CD14-positive monocyte (primary cell): ENCODE measurements around the gene SMPD3. TPM values are rescaled to one million over a fixed set of nuclear protein-coding genes. Genes with fewer than 3 reads are reported as not detected.
A peak's percentile ranks its signal among the peaks of the same experiment; 100 is the strongest.

Source experiments
- DNase-seq, 3 donors: peaks; one replicate each; pipeline ENCODE4 v3.0.0-alpha.2; 2011 to 2022
- H2AFZ ChIP-seq: 2 replicates; pipeline ENCODE4 v1.6.0; 2012; ENCODE audit warnings: mild to moderate bottlenecking, low read depth, low read length, inconsistent platforms; ENCODE audit not compliant: insufficient read depth, poor library complexity, severe bottlenecking
- H3K27ac ChIP-seq, 2 donors: 1 replicate in 1 of 2; 2 replicates in 1 of 2; pipeline ENCODE4 v1.5.1; 2012 to 2013; ENCODE audit warnings: low read length in 2 of 2, control low read depth in 1 of 2, inconsistent platforms in 1 of 2, low read depth in 1 of 2, mild to moderate bottlenecking in 1 of 2
- H3K27me3 ChIP-seq, 2 donors: one replicate each; pipeline versions ENCODE4 v1.6.0 to v1.6.1; 2011 to 2013; ENCODE audit warnings: low read length in 2 of 2; ENCODE audit not compliant: control insufficient read depth in 2 of 2, insufficient read depth in 2 of 2
- H3K36me3 ChIP-seq, 2 donors: replicated peaks in 1 of 2; 1 replicate in 1 of 2; 2 replicates in 1 of 2; pipeline versions ENCODE4 v1.5.1 to v1.6.1; 2012 to 2013; ENCODE audit warnings: low read length in 2 of 2, control low read depth in 1 of 2, inconsistent platforms in 1 of 2, mild to moderate bottlenecking in 1 of 2; ENCODE audit not compliant: insufficient read depth in 2 of 2, control insufficient read depth in 1 of 2
- H3K4me1 ChIP-seq, 2 donors: 1 replicate in 1 of 2; 2 replicates in 1 of 2; pipeline versions ENCODE4 v1.5.1 to v1.6.1; 2012 to 2013; ENCODE audit warnings: low read length in 2 of 2, control low read depth in 1 of 2, inconsistent platforms in 1 of 2, mild to moderate bottlenecking in 1 of 2, moderate library complexity in 1 of 2; ENCODE audit not compliant: insufficient read depth in 2 of 2, control insufficient read depth in 1 of 2
- H3K4me2 ChIP-seq: replicated peaks from 2 replicates; pipeline ENCODE3; 2012; ENCODE audit warnings: low read length, moderate library complexity, mild to moderate bottlenecking; ENCODE audit not compliant: poor library complexity, severe bottlenecking; ENCODE audit errors: extremely low read depth
- H3K4me3 ChIP-seq, 3 experiments: fragments of 200-600 bp in 1 of 3; sonication (generic) in 1 of 3; replicated peaks in 1 of 3; 1 replicate in 2 of 3; 2 replicates in 1 of 3; pipeline ENCODE4 v1.5.1; 2011 to 2013; ENCODE audit warnings: low read length in 3 of 3, mild to moderate bottlenecking in 3 of 3, control low read depth in 2 of 3, low read depth in 2 of 3, inconsistent platforms in 1 of 3, moderate library complexity in 1 of 3
- H3K79me2 ChIP-seq: 2 replicates; pipeline ENCODE4 v1.6.0; 2012; ENCODE audit warnings: mild to moderate bottlenecking, control low read depth, inconsistent platforms, low read length, moderate library complexity; ENCODE audit not compliant: insufficient read depth
- H3K9ac ChIP-seq: 2 replicates; pipeline ENCODE4 v1.6.0; 2017; ENCODE audit warnings: low read length, mild to moderate bottlenecking; ENCODE audit not compliant: insufficient read depth, poor library complexity, severe bottlenecking
- H3K9me3 ChIP-seq, 2 donors: replicated peaks in 1 of 2; 1 replicate in 1 of 2; 2 replicates in 1 of 2; pipeline versions ENCODE4 v1.5.1 to v1.6.1; 2012 to 2013; ENCODE audit warnings: low read length in 2 of 2, control low read depth in 1 of 2; ENCODE audit not compliant: control insufficient read depth in 1 of 2, insufficient read depth in 1 of 2
- H4K20me1 ChIP-seq: 2 replicates; pipeline ENCODE4 v1.6.0; 2012; ENCODE audit warnings: mild to moderate bottlenecking, low read length, control low read depth, moderate library complexity; ENCODE audit not compliant: insufficient read depth
- H3K27ac Mint-ChIP-seq, 7 donors: one replicate each; pipeline ENCODE4 v1.8.0; 2020; ENCODE audit warnings: mild to moderate bottlenecking in 7 of 7, mixed read lengths in 7 of 7, moderate library complexity in 6 of 7, inconsistent platforms in 2 of 7
- H3K27me3 Mint-ChIP-seq, 3 donors: one replicate each; pipeline ENCODE4 v1.8.0; 2021 to 2022; ENCODE audit warnings: low read depth in 3 of 3, mild to moderate bottlenecking in 3 of 3, mixed read lengths in 3 of 3, moderate library complexity in 3 of 3, inconsistent platforms in 1 of 3
- H3K36me3 Mint-ChIP-seq, 2 donors: one replicate each; pipeline ENCODE4 v1.8.0; 2020; ENCODE audit warnings: mixed read lengths in 2 of 2, inconsistent platforms in 1 of 2, mild to moderate bottlenecking in 1 of 2
- H3K4me1 Mint-ChIP-seq: one replicate; pipeline ENCODE4 v1.8.0; 2020; ENCODE audit warnings: mild to moderate bottlenecking, mixed read lengths
- H3K4me3 Mint-ChIP-seq, 2 donors: one replicate each; pipeline ENCODE4 v1.8.0; 2020; ENCODE audit warnings: mild to moderate bottlenecking in 2 of 2, mixed read lengths in 2 of 2, moderate library complexity in 1 of 2
- H3K9me3 Mint-ChIP-seq, 7 donors: one replicate each; pipeline ENCODE4 v1.8.0; 2020 to 2022; ENCODE audit warnings: mixed read lengths in 7 of 7, mild to moderate bottlenecking in 6 of 7, moderate library complexity in 6 of 7, inconsistent platforms in 2 of 7
- WGBS: methylation state at CpG from one replicate; pipeline ENCODE4 v1.1.5; 2013; ENCODE audit warnings: missing lambda C conversion rate; ENCODE audit not compliant: insufficient coverage; 5-methylcytosine and 5-hydroxymethylcytosine counted together
- intact Hi-C, 2 donors: fragments of 100-400 bp; cut with micrococcal nuclease; formaldehyde crosslinking; loops; one replicate each; pipeline versions ENCODE4 v1.15.0 to v1.15.1; 2023
- polyA plus RNA-seq, 3 donors: library from polyadenylated mRNA; depleted of rRNA in 1 of 3; unstranded in 2 of 3; stranded (reverse) in 1 of 3; fragments of 300-500 nt in 2 of 3; fragments of >200 nt in 1 of 3; fragmentation: Illumina TruSeq in 2 of 3; gene quantifications; 1 replicate in 2 of 3; 2 replicates in 1 of 3; pipeline ENCODE4 v1.2.3, GENCODE V29; 2012 to 2021
- TF ChIP-seq, protein P1 (sequence below): fragments of 200-600 bp; IDR thresholded peaks from one replicate; pipeline ENCODE4 v1.8.0; 2022; ENCODE audit warnings: antibody characterized with exemption, mild to moderate bottlenecking

Gene SMPD3
- polyA plus RNA-seq, 3 donors, result 0.40 to 1.1 (median 0.51) TPM

DNA sequence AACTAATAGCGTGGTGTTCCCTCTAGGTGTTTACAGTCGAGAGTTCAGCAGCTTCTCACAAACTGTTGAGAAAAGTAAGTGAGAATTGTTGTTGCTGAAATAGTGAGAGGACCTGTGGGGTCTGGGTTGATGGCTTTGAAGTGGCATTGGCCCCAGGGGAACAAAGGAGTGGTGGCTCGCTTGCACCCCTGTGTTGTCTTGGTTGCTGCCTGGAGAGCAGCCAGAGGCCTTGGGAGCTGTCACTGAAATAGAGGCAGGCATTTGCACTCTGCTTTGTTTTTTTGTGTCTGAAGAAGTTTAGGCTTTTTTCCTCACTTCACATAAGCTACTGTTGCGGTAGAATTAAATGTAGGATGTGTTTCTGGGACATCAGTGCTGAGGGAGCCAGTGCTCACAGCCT, 100.7 kb downstream of the SMPD3 start:
- Histone ChIP-seq H3K27me3 (no peaks in the 10 kb centered on the region), H3K9me3 (no peaks in the 10 kb centered on the region), H3K27ac (no peak overlapping the region), H3K4me3 (no peak overlapping the region), H3K79me2 (no peaks in the 10 kb centered on the region), H2AFZ (no peak overlapping the region), H3K4me1 (no peaks in the 10 kb centered on the region), H3K4me2 (no peak overlapping the region), H3K9ac (no peak overlapping the region), H3K36me3 (peaks cover 69 to 95% of the 10 kb centered on the region in 2 donors), H4K20me1 (no peaks in the 10 kb centered on the region)
- peaks cover 0 to 3% (median 1%) of the 10 kb centered on the region in 3 donors for H3K27me3 Mint-ChIP-seq
- WGBS, result 88% methylated on average over 1 of the region's 4 CpGs
- intact Hi-C loops, result no loop called here
- no peaks in the 10 kb centered on the region for H3K4me1 Mint-ChIP-seq
- H3K9me3 Mint-ChIP-seq, result no peaks in the 10 kb centered on the region
- TF ChIP-seq, protein P1, sequence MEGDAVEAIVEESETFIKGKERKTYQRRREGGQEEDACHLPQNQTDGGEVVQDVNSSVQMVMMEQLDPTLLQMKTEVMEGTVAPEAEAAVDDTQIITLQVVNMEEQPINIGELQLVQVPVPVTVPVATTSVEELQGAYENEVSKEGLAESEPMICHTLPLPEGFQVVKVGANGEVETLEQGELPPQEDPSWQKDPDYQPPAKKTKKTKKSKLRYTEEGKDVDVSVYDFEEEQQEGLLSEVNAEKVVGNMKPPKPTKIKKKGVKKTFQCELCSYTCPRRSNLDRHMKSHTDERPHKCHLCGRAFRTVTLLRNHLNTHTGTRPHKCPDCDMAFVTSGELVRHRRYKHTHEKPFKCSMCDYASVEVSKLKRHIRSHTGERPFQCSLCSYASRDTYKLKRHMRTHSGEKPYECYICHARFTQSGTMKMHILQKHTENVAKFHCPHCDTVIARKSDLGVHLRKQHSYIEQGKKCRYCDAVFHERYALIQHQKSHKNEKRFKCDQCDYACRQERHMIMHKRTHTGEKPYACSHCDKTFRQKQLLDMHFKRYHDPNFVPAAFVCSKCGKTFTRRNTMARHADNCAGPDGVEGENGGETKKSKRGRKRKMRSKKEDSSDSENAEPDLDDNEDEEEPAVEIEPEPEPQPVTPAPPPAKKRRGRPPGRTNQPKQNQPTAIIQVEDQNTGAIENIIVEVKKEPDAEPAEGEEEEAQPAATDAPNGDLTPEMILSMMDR, result no peak
- H3K4me3 Mint-ChIP-seq, result no peak overlapping the region
- DNase-seq, result no peak
- H3K36me3 Mint-ChIP-seq, result peaks cover 84 to 94% of the 10 kb centered on the region in 2 donors
- H3K27ac Mint-ChIP-seq, result no peak overlapping the region

DNA sequence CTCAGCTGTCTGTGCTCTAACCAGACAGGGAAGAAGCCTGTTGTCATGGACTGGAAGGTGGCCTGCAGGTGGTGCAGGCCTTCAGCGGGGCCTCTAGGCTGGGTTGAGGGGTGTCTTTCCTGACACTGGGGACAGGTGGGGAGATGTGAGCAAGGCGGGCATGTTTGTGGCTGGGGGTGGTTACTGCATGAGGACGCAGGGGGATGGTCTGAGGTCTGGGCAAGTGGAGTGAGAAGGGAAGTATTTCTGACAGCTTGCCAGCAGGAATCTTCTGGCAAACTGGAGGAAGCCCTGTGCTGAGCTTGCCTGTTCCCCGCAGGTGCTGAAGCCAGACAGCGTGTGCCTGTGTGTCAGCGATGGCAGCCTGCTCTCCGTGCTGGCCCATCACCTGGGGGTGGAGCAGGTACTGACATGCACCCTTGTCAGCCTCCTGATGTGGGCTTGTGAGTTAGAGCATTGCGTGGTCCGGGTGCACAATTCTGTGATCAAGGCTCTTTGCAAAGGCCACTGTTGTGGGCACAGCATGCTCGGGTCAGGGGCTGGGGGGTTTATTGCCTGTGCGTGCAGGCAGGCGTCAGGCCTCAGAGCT, 101.3 kb downstream of the SMPD3 start:
- WGBS, result 63% methylated on average over 10 of the region's 12 CpGs
- H4K20me1 ChIP-seq, result no peaks in the 10 kb centered on the region
- H3K9ac ChIP-seq, result no peak overlapping the region
- H3K4me1 Mint-ChIP-seq, result no peaks in the 10 kb centered on the region
- intact Hi-C loops, result no loop called here
- H3K4me2 ChIP-seq, result no peak overlapping the region
- no peak for DNase-seq
- peaks cover 69 to 95% of the 10 kb centered on the region in 2 donors for H3K36me3 ChIP-seq
- no peaks in the 10 kb centered on the region for H3K9me3 Mint-ChIP-seq
- H2AFZ ChIP-seq, result no peak overlapping the region
- no peak overlapping the region for H3K4me3 Mint-ChIP-seq
- TF ChIP-seq, protein P1, result no peak
- no peaks in the 10 kb centered on the region for H3K4me1 ChIP-seq
- H3K27me3 Mint-ChIP-seq, result peaks cover 0 to 3% (median 1%) of the 10 kb centered on the region in 3 donors
- peak overlapping the region in 2 of 7 donors; percentile 71 to 78 for H3K27ac Mint-ChIP-seq
- H3K4me3 ChIP-seq, result no peak overlapping the region
- H3K9me3 ChIP-seq, result no peaks in the 10 kb centered on the region
- H3K79me2 ChIP-seq, result no peaks in the 10 kb centered on the region
- H3K36me3 Mint-ChIP-seq, result peaks cover 85 to 94% of the 10 kb centered on the region in 2 donors
- H3K27ac ChIP-seq, result no peak overlapping the region
- no peaks in the 10 kb centered on the region for H3K27me3 ChIP-seq
